Ectodermal cell (in vitro differentiated cells): Measurements from ENCODE around the gene ISL2.

Source experiments
- H3K27ac ChIP-seq: 2 replicates; pipeline ENCODE4 v1.7.0; 2013; ENCODE audit warnings: mild to moderate bottlenecking, low read depth, low read length; ENCODE audit not compliant: insufficient read depth, poor library complexity, severe bottlenecking
- H3K27me3 ChIP-seq: 2 replicates; pipeline ENCODE4 v1.7.0; 2013; ENCODE audit warnings: mild to moderate bottlenecking, low read length; ENCODE audit not compliant: insufficient read depth, control insufficient read depth, poor library complexity, severe bottlenecking
- H3K36me3 ChIP-seq: one replicate; pipeline ENCODE4 v1.7.0; 2013; ENCODE audit warnings: low read length; ENCODE audit not compliant: control insufficient read depth, insufficient read depth
- H3K4me1 ChIP-seq: one replicate; pipeline ENCODE4 v1.7.0; 2013; ENCODE audit warnings: low read length; ENCODE audit not compliant: control insufficient read depth, insufficient read depth
- H3K4me3 ChIP-seq: 2 replicates; pipeline ENCODE4 v1.7.0; 2013; ENCODE audit warnings: low read depth, low read length, control low read depth; ENCODE audit not compliant: insufficient read depth
- H3K9me3 ChIP-seq: 2 replicates; pipeline ENCODE4 v1.7.0; 2013; ENCODE audit warnings: mild to moderate bottlenecking, low read length, moderate library complexity; ENCODE audit not compliant: control insufficient read depth
- WGBS, 2 experiments: methylation state at CpG; one replicate each; pipeline ENCODE4 v1.1.7; 2013; ENCODE audit warnings: missing lambda C conversion rate in 2 of 2; 5-methylcytosine and 5-hydroxymethylcytosine counted together

Gene ISL2

GRCh38 chr15:76335307-76336253 is 993 bp upstream of the ISL2 start:
- no peaks in the 10 kb centered on the region for H3K9me3 ChIP-seq
- H3K27me3 ChIP-seq: peaks cover 77% of the 10 kb centered on the region
- H3K4me3 ChIP-seq: peak overlapping the region; percentile 24
- 2 to 4% methylated on average over 38 of the region's 39 CpGs for WGBS, 2 experiments
- peaks cover 25% of the 10 kb centered on the region for H3K4me1 ChIP-seq
- H3K36me3 ChIP-seq: no peaks in the 10 kb centered on the region
- H3K27ac ChIP-seq: no peak overlapping the region

GRCh38 chr15:76337059-76337695 is 604 bp downstream of the ISL2 start:
- H3K36me3 ChIP-seq: no peaks in the 10 kb centered on the region
- no peak overlapping the region for H3K27ac ChIP-seq
- 4% methylated on average over 25 of the region's 25 CpGs for WGBS, 2 experiments
- H3K9me3 ChIP-seq: no peaks in the 10 kb centered on the region
- peaks cover 93% of the 10 kb centered on the region for H3K27me3 ChIP-seq
- peaks cover 32% of the 10 kb centered on the region for H3K4me1 ChIP-seq
- no peak overlapping the region for H3K4me3 ChIP-seq

GRCh38 chr15:76337696-76338485 is 1.3 kb downstream of the ISL2 start:
- Histone ChIP-seq H3K9me3 (no peaks in the 10 kb centered on the region), H3K4me1 (peaks cover 32% of the 10 kb centered on the region), H3K27ac (no peak overlapping the region), H3K27me3 (peaks cover 100% of the 10 kb centered on the region), H3K4me3 (peak overlapping the region; percentile 14), H3K36me3 (no peaks in the 10 kb centered on the region)
- WGBS, 2 experiments: 1 to 2% methylated on average over 89 of the region's 89 CpGs

DNA sequence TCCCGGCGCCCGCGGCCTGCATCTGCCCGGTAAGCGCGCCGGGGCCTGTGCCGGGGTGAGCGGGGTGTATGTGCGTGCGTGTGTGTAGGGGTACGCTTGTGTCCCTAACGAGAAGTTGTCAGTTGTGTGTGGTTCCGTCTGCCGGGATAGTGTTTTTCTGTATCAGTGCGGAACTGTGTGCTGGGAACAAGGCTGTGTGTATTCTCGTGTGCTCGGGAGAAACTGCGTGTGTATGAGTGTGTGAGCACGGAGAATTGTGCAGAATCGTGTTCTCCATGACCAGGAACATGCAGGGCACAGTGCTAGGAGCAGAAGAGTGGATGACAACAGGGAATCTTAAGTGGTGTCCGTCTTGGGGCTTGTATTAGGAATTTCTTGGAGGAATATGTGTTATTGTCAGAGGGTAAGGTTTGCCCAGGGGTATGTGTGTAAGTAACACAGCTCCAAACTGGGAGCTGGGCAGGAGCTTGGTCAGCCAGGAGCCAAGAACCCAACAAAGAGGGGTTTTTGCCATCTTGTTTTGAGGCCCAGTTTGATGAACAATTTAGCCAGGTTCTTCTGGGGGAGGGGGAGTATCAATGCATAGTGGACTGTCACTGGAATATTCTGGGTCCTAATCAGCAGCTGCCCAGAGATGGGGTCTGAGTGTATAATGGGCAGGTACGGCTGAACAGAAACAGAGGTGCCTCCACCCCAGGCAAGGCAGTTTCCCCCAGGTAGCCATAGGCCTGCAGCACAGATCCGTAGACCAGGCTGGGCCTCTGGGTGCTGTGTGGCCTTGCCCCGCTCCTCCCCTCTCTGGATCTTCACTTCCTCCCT is 2.1 kb downstream of the ISL2 start:
- Histone ChIP-seq H3K27ac (no peak overlapping the region), H3K4me3 (no peak overlapping the region), H3K27me3 (peaks cover 100% of the 10 kb centered on the region), H3K36me3 (no peaks in the 10 kb centered on the region), H3K9me3 (no peaks in the 10 kb centered on the region), H3K4me1 (peaks cover 32% of the 10 kb centered on the region)
- WGBS, 2 experiments: 5% methylated on average over 26 of the region's 26 CpGs

DNA sequence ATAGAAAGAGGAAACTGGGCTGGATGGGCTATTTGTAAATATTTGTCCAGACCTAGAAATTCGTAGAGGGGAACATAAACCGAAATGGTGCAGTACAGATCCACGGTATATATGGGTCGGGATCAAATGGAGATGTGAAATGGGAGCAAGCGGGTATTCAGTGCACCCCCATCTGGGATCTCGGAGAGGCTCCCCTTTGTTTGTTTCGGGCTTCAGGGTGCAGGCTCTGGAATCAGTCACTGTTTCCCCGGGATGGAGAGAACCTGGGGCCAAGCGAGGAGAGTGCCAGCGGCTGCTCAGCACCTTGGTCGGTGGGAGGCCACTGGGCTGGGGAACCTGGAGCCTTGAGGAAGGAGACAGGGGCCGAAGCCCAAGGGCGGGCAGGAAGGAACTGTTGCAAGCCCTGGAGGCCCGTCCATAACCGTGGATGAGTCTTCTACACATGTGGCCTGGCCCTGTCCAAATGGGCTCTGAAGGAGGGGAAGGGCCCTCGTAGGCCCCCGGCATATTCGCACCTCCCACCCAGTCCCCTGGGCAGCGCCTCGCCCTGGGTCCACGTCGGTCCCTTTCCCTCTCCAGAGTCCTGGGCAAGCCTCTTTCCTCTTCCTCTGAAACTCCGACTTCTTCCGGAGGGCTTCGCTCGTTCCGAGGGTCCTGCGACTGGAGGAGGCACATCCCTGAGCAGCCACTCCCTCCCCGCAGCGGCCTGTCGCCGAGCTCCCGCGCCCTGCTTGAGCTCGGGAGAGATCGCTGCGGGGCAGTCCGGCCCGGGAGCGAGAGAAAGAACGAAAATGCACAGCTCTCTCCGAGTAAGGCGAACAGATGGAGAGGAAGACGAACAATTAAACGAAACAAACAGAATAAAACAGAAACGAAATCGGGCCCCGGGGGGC is 3.0 kb downstream of the ISL2 start:
- no peaks in the 10 kb centered on the region for H3K36me3 ChIP-seq
- H3K4me1 ChIP-seq: peaks cover 32% of the 10 kb centered on the region
- H3K27me3 ChIP-seq: peaks cover 100% of the 10 kb centered on the region
- H3K4me3 ChIP-seq: no peak overlapping the region
- 2 to 4% methylated on average over 48 of the region's 48 CpGs for WGBS, 2 experiments
- no peak overlapping the region for H3K27ac ChIP-seq
- H3K9me3 ChIP-seq: no peaks in the 10 kb centered on the region

- no peaks in the 10 kb centered on the region for H3K36me3 ChIP-seq
- 1% methylated on average over 53 of the region's 53 CpGs for WGBS, 2 experiments
- no peaks in the 10 kb centered on the region for H3K9me3 ChIP-seq
- H3K27ac ChIP-seq: no peak overlapping the region
- H3K4me3 ChIP-seq: no peak overlapping the region
- peaks cover 100% of the 10 kb centered on the region for H3K27me3 ChIP-seq
- H3K4me1 ChIP-seq: peaks cover 29% of the 10 kb centered on the region
Observed at GRCh38 chr15:76340198-76340802, 3.7 kb downstream of the ISL2 start.

DNA sequence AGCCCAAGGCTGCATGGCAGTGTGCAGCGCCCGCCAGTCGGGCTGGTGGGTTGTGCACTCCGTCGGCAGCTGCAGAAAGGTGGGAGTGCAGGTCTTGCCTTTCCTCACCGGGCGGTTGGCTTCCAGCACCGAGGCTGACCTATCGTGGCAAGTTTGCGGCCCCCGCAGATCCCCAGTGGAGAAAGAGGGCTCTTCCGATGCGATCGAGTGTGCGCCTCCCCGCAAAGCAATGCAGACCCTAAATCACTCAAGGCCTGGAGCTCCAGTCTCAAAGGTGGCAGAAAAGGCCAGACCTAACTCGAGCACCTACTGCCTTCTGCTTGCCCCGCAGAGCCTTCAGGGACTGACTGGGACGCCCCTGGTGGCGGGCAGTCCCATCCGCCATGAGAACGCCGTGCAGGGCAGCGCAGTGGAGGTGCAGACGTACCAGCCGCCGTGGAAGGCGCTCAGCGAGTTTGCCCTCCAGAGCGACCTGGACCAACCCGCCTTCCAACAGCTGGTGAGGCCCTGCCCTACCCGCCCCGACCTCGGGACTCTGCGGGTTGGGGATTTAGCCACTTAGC is 4.3 kb downstream of the ISL2 start:
- H3K9me3 ChIP-seq: no peaks in the 10 kb centered on the region
- H3K4me1 ChIP-seq: peaks cover 26% of the 10 kb centered on the region
- peaks cover 100% of the 10 kb centered on the region for H3K27me3 ChIP-seq
- WGBS, 2 experiments: 1% methylated on average over 35 of the region's 35 CpGs
- H3K4me3 ChIP-seq: no peak overlapping the region
- no peak overlapping the region for H3K27ac ChIP-seq
- H3K36me3 ChIP-seq: no peaks in the 10 kb centered on the region

DNA sequence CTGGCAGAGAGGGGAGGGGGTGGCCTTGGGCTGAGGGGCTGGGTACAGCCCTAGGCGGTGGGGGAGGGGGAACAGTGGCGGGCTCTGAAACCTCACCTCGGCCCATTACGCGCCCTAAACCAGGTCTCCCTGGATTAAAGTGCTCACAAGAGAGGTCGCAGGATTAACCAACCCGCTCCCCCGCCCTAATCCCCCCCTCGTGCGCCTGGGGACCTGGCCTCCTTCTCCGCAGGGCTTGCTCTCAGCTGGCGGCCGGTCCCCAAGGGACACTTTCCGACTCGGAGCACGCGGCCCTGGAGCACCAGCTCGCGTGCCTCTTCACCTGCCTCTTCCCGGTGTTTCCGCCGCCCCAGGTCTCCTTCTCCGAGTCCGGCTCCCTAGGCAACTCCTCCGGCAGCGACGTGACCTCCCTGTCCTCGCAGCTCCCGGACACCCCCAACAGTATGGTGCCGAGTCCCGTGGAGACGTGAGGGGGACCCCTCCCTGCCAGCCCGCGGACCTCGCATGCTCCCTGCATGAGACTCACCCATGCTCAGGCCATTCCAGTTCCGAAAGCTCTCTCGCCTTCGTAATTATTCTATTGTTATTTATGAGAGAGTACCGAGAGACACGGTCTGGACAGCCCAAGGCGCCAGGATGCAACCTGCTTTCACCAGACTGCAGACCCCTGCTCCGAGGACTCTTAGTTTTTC is 4.9 kb downstream of the ISL2 start:
- Histone ChIP-seq H3K4me1 (peaks cover 25% of the 10 kb centered on the region), H3K27me3 (peaks cover 100% of the 10 kb centered on the region), H3K27ac (no peak overlapping the region), H3K4me3 (peak overlapping the region; percentile 2), H3K36me3 (no peaks in the 10 kb centered on the region), H3K9me3 (no peaks in the 10 kb centered on the region)
- whole genome bisulfite sequencing, 2 experiments: 1% methylated on average over 42 of the region's 42 CpGs
